HL-60 (cell line): Measurements from ENCODE around the gene SLC34A1.

ENCODE experiments used
- CTCF ChIP-seq: IDR thresholded peaks from one replicate; pipeline ENCODE4 v1.5.1; 2011; ENCODE audit warnings: low read length, control low read depth, inconsistent platforms; ENCODE audit not compliant: insufficient read depth
- POLR2AphosphoS5 ChIP-seq: IDR thresholded peaks from 2 replicates; pipeline ENCODE4 v1.6.1; 2012; ENCODE audit warnings: low read depth
- TF ChIP-seq, protein P1 (sequence below): IDR thresholded peaks from 2 replicates; pipeline ENCODE4 v1.6.1; 2012; ENCODE audit warnings: low read depth; ENCODE audit not compliant: insufficient replicate concordance

- no peak for TF ChIP-seq CTCF
- TF ChIP-seq POLR2AphosphoS5, result no peak
- TF ChIP-seq, protein P1, sequence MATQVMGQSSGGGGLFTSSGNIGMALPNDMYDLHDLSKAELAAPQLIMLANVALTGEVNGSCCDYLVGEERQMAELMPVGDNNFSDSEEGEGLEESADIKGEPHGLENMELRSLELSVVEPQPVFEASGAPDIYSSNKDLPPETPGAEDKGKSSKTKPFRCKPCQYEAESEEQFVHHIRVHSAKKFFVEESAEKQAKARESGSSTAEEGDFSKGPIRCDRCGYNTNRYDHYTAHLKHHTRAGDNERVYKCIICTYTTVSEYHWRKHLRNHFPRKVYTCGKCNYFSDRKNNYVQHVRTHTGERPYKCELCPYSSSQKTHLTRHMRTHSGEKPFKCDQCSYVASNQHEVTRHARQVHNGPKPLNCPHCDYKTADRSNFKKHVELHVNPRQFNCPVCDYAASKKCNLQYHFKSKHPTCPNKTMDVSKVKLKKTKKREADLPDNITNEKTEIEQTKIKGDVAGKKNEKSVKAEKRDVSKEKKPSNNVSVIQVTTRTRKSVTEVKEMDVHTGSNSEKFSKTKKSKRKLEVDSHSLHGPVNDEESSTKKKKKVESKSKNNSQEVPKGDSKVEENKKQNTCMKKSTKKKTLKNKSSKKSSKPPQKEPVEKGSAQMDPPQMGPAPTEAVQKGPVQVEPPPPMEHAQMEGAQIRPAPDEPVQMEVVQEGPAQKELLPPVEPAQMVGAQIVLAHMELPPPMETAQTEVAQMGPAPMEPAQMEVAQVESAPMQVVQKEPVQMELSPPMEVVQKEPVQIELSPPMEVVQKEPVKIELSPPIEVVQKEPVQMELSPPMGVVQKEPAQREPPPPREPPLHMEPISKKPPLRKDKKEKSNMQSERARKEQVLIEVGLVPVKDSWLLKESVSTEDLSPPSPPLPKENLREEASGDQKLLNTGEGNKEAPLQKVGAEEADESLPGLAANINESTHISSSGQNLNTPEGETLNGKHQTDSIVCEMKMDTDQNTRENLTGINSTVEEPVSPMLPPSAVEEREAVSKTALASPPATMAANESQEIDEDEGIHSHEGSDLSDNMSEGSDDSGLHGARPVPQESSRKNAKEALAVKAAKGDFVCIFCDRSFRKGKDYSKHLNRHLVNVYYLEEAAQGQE, result no peak
Observed at GRCh38 chr5:177383181-177383580, 1.1 kb upstream of the SLC34A1 start.
